Measurements from ENCODE around the gene MMP7. TPM values are rescaled to one million over a fixed set of nuclear protein-coding genes. Genes with fewer than 3 reads are reported as not detected.

Gene MMP7
- total and polyA plus RNA-seq, 2 experiments from 2014 or later = not detected

GRCh38 chr11:102523189-102523570 is 7.4 kb downstream of the MMP7 start (continued):
- TF ChIP-seq REST (IDR thresholded peaks at IDR 0.05; ENCODE audit: unreplicated experiment) = no peak
- no peak for TF ChIP-seq JUNB (IDR thresholded peaks at IDR 0.05; ENCODE audit: unreplicated experiment)

GRCh38 chr11:102522312-102523188 is 8.0 kb downstream of the MMP7 start:
- Mint-ChIP-seq H3K4me3 (no peak overlapping the region), H3K36me3 (ENCODE audit: low read depth) (no peaks in the 10 kb centered on the region), H3K27ac (no peak overlapping the region), H3K4me1 (peaks cover 2% of the 10 kb centered on the region; the same call in 2 of the 3 replicates), H3K9me3 (no peaks in the 10 kb centered on the region), H3K27me3 (ENCODE audit: insufficient read depth, low read depth, poor library complexity) (no peaks in the 10 kb centered on the region)
- Histone ChIP-seq H3K4me2 (no peak overlapping the region), H3K4me3 (no peak overlapping the region), H3F3A (replicated peaks; ENCODE audit: low read depth) (no peaks in the 10 kb centered on the region), H2AFZ (no peak overlapping the region; the same call in 1 of the 2 replicates), H3K36me3 (ENCODE audit: insufficient read depth) (no peaks in the 10 kb centered on the region), H3K27ac (ENCODE audit: low read depth) (no peak overlapping the region), H3K9me2 (ENCODE audit: insufficient read depth) (no peaks in the 10 kb centered on the region), H3K27me3 (ENCODE audit: insufficient read depth) (no peaks in the 10 kb centered on the region), H4K20me1 (replicated peaks; ENCODE audit: insufficient read depth) (no peaks in the 10 kb centered on the region), H3K4me1 (ENCODE audit: insufficient read depth) (no peaks in the 10 kb centered on the region), H3K79me2 (replicated peaks; ENCODE audit: insufficient read depth) (no peaks in the 10 kb centered on the region)
- TF ChIP-seq ZNF114 (CRISPR knock-in tag; IDR thresholded peaks at IDR 0.05) (no peak), CTCF (conservative IDR thresholded peaks at IDR 0.05; ENCODE audit: low read depth in 2 of 2) (no peak), JUNB (IDR thresholded peaks at IDR 0.05; ENCODE audit: unreplicated experiment) (no peak)
- no peak for ATAC-seq
- no peak for DNase-seq (ENCODE audit: low spot score)

GRCh38 chr11:102521121-102521520 is 9.4 kb downstream of the MMP7 start:
- Histone ChIP-seq H2AFZ (no peak overlapping the region), H3K9me2 (ENCODE audit: insufficient read depth) (no peaks in the 10 kb centered on the region), H3K36me3 (ENCODE audit: insufficient read depth) (no peaks in the 10 kb centered on the region), H3K79me2 (replicated peaks; ENCODE audit: insufficient read depth) (no peaks in the 10 kb centered on the region), H3K27me3 (ENCODE audit: insufficient read depth) (no peaks in the 10 kb centered on the region), H3K4me2 (no peak overlapping the region), H3K4me1 (ENCODE audit: insufficient read depth) (no peaks in the 10 kb centered on the region), H3K4me3 (no peak overlapping the region), H3F3A (replicated peaks; ENCODE audit: low read depth) (no peaks in the 10 kb centered on the region), H4K20me1 (replicated peaks; ENCODE audit: insufficient read depth) (no peaks in the 10 kb centered on the region), H3K27ac (ENCODE audit: low read depth) (no peak overlapping the region)
- no peak for TF ChIP-seq NANOG (IDR thresholded peaks at IDR 0.05; ENCODE audit: borderline replicate concordance)
- TF ChIP-seq EZH2 (IDR thresholded peaks at IDR 0.05; ENCODE audit: low read depth, unreplicated experiment) = no peak
- TF ChIP-seq ZNF114 (CRISPR knock-in tag; IDR thresholded peaks at IDR 0.05) = no peak
- no peak for TF ChIP-seq CREB1 (CRISPR knock-in tag; IDR thresholded peaks at IDR 0.05; ENCODE audit: low read depth)
- TF ChIP-seq ZNF331 (CRISPR knock-in tag; IDR thresholded peaks at IDR 0.05; ENCODE audit: low read depth) = no peak
- TF ChIP-seq ETS1 (IDR thresholded peaks at IDR 0.05) = no peak
- no peak for TF ChIP-seq POLR2AphosphoS5 (IDR thresholded peaks at IDR 0.05; ENCODE audit: low read depth)
- Mint-ChIP-seq H3K4me3 (no peak overlapping the region), H3K36me3 (ENCODE audit: low read depth) (no peaks in the 10 kb centered on the region), H3K9me3 (no peaks in the 10 kb centered on the region), H3K27ac (no peak overlapping the region), H3K4me1 (peaks cover 2% of the 10 kb centered on the region; the same call in 2 of the 3 replicates), H3K27me3 (ENCODE audit: insufficient read depth, low read depth, poor library complexity) (no peaks in the 10 kb centered on the region)
- DNase-seq (ENCODE audit: low spot score) (no peak), ATAC-seq (no peak)

Measured in GM23338 (cell line).